SU-DHL-6 (cell line): ENCODE results near the gene CHD2.

Source experiments
- CTCF ChIP-seq: fragments of 200-600 bp; sonication (generic); IDR thresholded peaks from one replicate; pipeline ENCODE4 v1.5.1; 2017; ENCODE audit warnings: antibody characterized with exemption, mild to moderate bottlenecking, low read length, moderate library complexity; ENCODE audit not compliant: insufficient read depth, poor library complexity, severe bottlenecking
- EZH2phosphoT487 ChIP-seq: fragments of 200-600 bp; sonication (generic), shearing (Covaris generic); conservative IDR thresholded peaks from 2 replicates; pipeline ENCODE4 v1.6.1; 2018; ENCODE audit warnings: mild to moderate bottlenecking, antibody characterized with exemption, low read length, moderate library complexity, mixed read lengths

GRCh38 chr15:92944946-92945521, 44.9 kb downstream of the CHD2 start:
- TF ChIP-seq CTCF (no peak), EZH2phosphoT487 (no peak)
